EH (cell line): Measurements from ENCODE around the gene RELCH.

Source experiments
- DNase-seq: peaks from one replicate; pipeline ENCODE4 v3.0.0-alpha.2; 2015; ENCODE audit warnings: low read depth

The RELCH gene

GRCh38 chr18:62187543-62188510 is 772 bp downstream of the RELCH start:
- DNase-seq: peak; percentile 38

GRCh38 chr18:62189208-62189607 is 2.2 kb downstream of the RELCH start:
- DNase-seq: no peak

GRCh38 chr18:62196079-62196478 is 9.0 kb downstream of the RELCH start:
- DNase-seq: no peak

GRCh38 chr18:62196980-62197379 is 9.9 kb downstream of the RELCH start:
- DNase-seq: no peak

- no peak for DNase-seq
These were observed 11.2 kb downstream of the RELCH start for GRCh38 chr18:62198259-62198658.

GRCh38 chr18:62199629-62200028 is 12.6 kb downstream of the RELCH start:
- DNase-seq: no peak

GRCh38 chr18:62200121-62200914 is 13.3 kb downstream of the RELCH start:
- DNase-seq: no peak

GRCh38 chr18:62201870-62202269 is 14.8 kb downstream of the RELCH start:
- DNase-seq: no peak

GRCh38 chr18:62205824-62206223 is 18.8 kb downstream of the RELCH start:
- DNase-seq: no peak

- DNase-seq: no peak
These were observed 19.5 kb downstream of the RELCH start for GRCh38 chr18:62206593-62206992.

- no peak for DNase-seq
These were observed 22.0 kb downstream of the RELCH start for GRCh38 chr18:62209046-62209445.

GRCh38 chr18:62210138-62210537 is 23.1 kb downstream of the RELCH start:
- DNase-seq: no peak

- no peak for DNase-seq
These were observed 24.3 kb downstream of the RELCH start for GRCh38 chr18:62211325-62211828.

GRCh38 chr18:62214790-62215189 is 27.7 kb downstream of the RELCH start:
- no peak for DNase-seq

GRCh38 chr18:62224229-62224628 is 37.2 kb downstream of the RELCH start:
- no peak for DNase-seq

- DNase-seq: no peak
These were observed 39.0 kb downstream of the RELCH start for GRCh38 chr18:62226047-62226446.

GRCh38 chr18:62236252-62236651 is 49.2 kb downstream of the RELCH start:
- DNase-seq: no peak

GRCh38 chr18:62239475-62239874 is 52.4 kb downstream of the RELCH start:
- DNase-seq: no peak

GRCh38 chr18:62242955-62243354 is 55.9 kb downstream of the RELCH start:
- DNase-seq: no peak

GRCh38 chr18:62245177-62245576 is 58.1 kb downstream of the RELCH start:
- DNase-seq: no peak

GRCh38 chr18:62245699-62246098 is 58.6 kb downstream of the RELCH start:
- no peak for DNase-seq

- no peak for DNase-seq
These were observed 61.3 kb downstream of the RELCH start for GRCh38 chr18:62248313-62248712.
